OCI-LY7 (cell line): ENCODE data around the gene POLD2.

ENCODE experiments used
- EZH2phosphoT487 ChIP-seq: fragments of 200-600 bp; sonication (generic); IDR thresholded peaks from 2 replicates; pipeline ENCODE4 v1.6.1; 2018; ENCODE audit warnings: low read depth, borderline replicate concordance, mild to moderate bottlenecking, mixed run types, antibody characterized with exemption, low read length, moderate library complexity, mixed read lengths
- TF ChIP-seq, protein P1 (sequence below): fragments of 200-600 bp; sonication (generic); conservative IDR thresholded peaks from 2 replicates; pipeline ENCODE4 v1.5.1; 2014; ENCODE audit warnings: mild to moderate bottlenecking, antibody characterized with exemption, low read length, moderate library complexity, mixed read lengths

DNA sequence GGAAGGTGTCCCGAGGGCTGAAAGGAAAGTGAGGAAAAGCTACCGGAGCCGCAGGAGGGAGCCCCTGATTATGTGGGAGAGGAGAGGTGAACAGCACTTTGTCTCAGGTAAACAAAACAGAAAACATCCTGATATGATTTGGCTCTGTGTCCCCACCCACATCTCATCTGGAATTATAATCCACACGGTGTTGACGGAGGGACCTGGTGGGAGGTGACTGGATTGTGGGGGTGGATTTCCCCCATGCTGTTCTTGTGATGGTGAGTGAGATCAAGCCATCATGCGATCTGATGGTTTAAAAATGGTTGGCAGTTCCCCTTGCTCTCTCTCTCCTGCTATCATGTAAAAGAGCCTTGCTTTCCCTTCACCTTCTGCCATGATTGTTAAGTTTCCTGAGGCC is 3.0 kb downstream of the POLD2 start:
- TF ChIP-seq, protein P1, sequence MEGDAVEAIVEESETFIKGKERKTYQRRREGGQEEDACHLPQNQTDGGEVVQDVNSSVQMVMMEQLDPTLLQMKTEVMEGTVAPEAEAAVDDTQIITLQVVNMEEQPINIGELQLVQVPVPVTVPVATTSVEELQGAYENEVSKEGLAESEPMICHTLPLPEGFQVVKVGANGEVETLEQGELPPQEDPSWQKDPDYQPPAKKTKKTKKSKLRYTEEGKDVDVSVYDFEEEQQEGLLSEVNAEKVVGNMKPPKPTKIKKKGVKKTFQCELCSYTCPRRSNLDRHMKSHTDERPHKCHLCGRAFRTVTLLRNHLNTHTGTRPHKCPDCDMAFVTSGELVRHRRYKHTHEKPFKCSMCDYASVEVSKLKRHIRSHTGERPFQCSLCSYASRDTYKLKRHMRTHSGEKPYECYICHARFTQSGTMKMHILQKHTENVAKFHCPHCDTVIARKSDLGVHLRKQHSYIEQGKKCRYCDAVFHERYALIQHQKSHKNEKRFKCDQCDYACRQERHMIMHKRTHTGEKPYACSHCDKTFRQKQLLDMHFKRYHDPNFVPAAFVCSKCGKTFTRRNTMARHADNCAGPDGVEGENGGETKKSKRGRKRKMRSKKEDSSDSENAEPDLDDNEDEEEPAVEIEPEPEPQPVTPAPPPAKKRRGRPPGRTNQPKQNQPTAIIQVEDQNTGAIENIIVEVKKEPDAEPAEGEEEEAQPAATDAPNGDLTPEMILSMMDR: no peak
- no peak for TF ChIP-seq EZH2phosphoT487
